Heart left ventricle (tissue), 16 donors: ENCODE measurements around the gene EXO5. TPM values are rescaled to one million over a fixed set of nuclear protein-coding genes. Genes with fewer than 3 reads are reported as not detected.

Experiments used
- ATAC-seq, 4 donors: fragments of 200-7000 bp; cut with Tn5 transposase; one replicate each; pipeline ENCODE4 v1.9.1; 2020 to 2022; ENCODE audit warnings: moderate library complexity in 4 of 4, mild to moderate bottlenecking in 3 of 4, moderate number of reproducible peaks in 1 of 4
- DNase-seq, 5 donors: peaks; one replicate each; pipeline ENCODE4 v3.0.0-alpha.2; 2020
- H3K27ac ChIP-seq, 12 donors: fragments of 200-600 bp; sonication (generic) in 4 of 12; one replicate each; pipeline versions ENCODE4 v1.5.0 to v1.8.0; 2016 to 2022; ENCODE audit warnings: mild to moderate bottlenecking in 2 of 12
- H3K27me3 ChIP-seq, 9 donors: fragments of 200-600 bp; sonication (generic) in 2 of 9; one replicate each; pipeline versions ENCODE4 v1.5.1 to v1.8.0; 2016 to 2022; ENCODE audit warnings: mild to moderate bottlenecking in 3 of 9
- H3K36me3 ChIP-seq, 9 donors: fragments of 200-600 bp; sonication (generic) in 2 of 9; one replicate each; pipeline versions ENCODE4 v1.5.0 to v1.8.0; 2018 to 2022; ENCODE audit warnings: mild to moderate bottlenecking in 2 of 9
- H3K4me1 ChIP-seq, 12 donors: fragments of 200-600 bp; sonication (generic) in 4 of 12; one replicate each; pipeline versions ENCODE4 v1.5.0 to v1.8.0; 2016 to 2022; ENCODE audit warnings: mild to moderate bottlenecking in 3 of 12
- H3K4me3 ChIP-seq, 12 donors: fragments of 200-600 bp; sonication (generic) in 4 of 12; one replicate each; pipeline versions ENCODE4 v1.5.0 to v1.8.0; 2017 to 2022; ENCODE audit warnings: mild to moderate bottlenecking in 9 of 12, moderate library complexity in 4 of 12
- H3K9me3 ChIP-seq, 12 donors: fragments of 200-600 bp; sonication (generic) in 4 of 12; one replicate each; pipeline versions ENCODE4 v1.5.0 to v1.8.0; 2016 to 2022; ENCODE audit warnings: mild to moderate bottlenecking in 1 of 12
- POLR2A ChIP-seq, 2 donors: fragments of 450-650 bp; IDR thresholded peaks; one replicate each; pipeline ENCODE4 v1.6.1; 2017; ENCODE audit warnings: antibody characterized with exemption in 2 of 2, mild to moderate bottlenecking in 2 of 2, moderate library complexity in 2 of 2
- WGBS, 4 donors: extraction: QIAGEN DNeasy Blood & Tissue Kit in 2 of 4; methylation state at CpG; one replicate each; pipeline versions ENCODE4 v1.1.5 to v1.1.7; 2013 to 2018; 5-methylcytosine and 5-hydroxymethylcytosine counted together
- intact Hi-C, 10 donors: fragments of 100-400 bp; cut with DNase I; formaldehyde crosslinking; loops; one replicate each; pipeline versions ENCODE4 v1.11.1 to v1.14.2; 2022
- polyA plus RNA-seq, 2 donors: library from polyadenylated mRNA; stranded (reverse); fragments of 200-250 nt; gene quantifications; one replicate each; pipeline ENCODE4 v1.2.3, GENCODE V29; 2013
- total RNA-seq, 9 donors: library from RNA; depleted of rRNA in 2 of 9; stranded (reverse); fragments of >200 nt in 2 of 9; fragmentation: NEBNext Ultra II Directional in 3 of 9; extraction: Animal tissue kit (Norgen Biotek cat#: 25700) in 3 of 9; gene quantifications; one replicate each; pipeline versions ENCODE4 v1.1.0 to v1.2.4, GENCODE V29; 2016 to 2023
- TF ChIP-seq, protein P1 (sequence below), 12 donors: fragments of 200-600 bp; sonication (generic) in 4 of 12; IDR thresholded peaks; one replicate each; pipeline versions ENCODE4 v1.5.0 to v1.8.0; 2018 to 2022; ENCODE audit warnings: antibody characterized with exemption in 12 of 12, mild to moderate bottlenecking in 5 of 12
- donor health status: ischemic (EF 13 %, LVEDD 7.1; RV severe dilation, severe dysfunction).
- donor health status: healthy with polysubstance abuse.
- donor health status: DM: no; HTN: yes; CAD: no.
- donor health status: DM: no; HTN: no; CAD: no.
- donor health status: ischemic (EF 25% LVEDD 6.9; RV normal size, moderate dysfunction).
- donor health status: ischemic (EF 25% LVEDD 5.7; RV mildly dilated, moderate dysfunction).
- donor health status: healthy.
- donor health status: DM: yes; HTN: yes; CAD: no.
- donor health status: ischemic (EF 35%, LVEDD 5.7; RV mildly dilated, moderate dysfunction).
- donor health status: nonischemic (EF 11% LVEDD 7.7; RV severe dilation, severe dysfunction).
- donor health status: DM: yes; HTN: yes; CAD: no.
- donor health status: PGD.
- donor health status: ischemic (EF 29% LVEDD 5.4; RV normal size, mild dysfunction).
- donor health status: nonischemic (EF 23%, LVEDD 6.1; RV moderate dilation, normal function).

The EXO5 gene
- total and polyA plus RNA-seq, 11 donors, result 1.7 to 6.4 (median 5.1) TPM

DNA sequence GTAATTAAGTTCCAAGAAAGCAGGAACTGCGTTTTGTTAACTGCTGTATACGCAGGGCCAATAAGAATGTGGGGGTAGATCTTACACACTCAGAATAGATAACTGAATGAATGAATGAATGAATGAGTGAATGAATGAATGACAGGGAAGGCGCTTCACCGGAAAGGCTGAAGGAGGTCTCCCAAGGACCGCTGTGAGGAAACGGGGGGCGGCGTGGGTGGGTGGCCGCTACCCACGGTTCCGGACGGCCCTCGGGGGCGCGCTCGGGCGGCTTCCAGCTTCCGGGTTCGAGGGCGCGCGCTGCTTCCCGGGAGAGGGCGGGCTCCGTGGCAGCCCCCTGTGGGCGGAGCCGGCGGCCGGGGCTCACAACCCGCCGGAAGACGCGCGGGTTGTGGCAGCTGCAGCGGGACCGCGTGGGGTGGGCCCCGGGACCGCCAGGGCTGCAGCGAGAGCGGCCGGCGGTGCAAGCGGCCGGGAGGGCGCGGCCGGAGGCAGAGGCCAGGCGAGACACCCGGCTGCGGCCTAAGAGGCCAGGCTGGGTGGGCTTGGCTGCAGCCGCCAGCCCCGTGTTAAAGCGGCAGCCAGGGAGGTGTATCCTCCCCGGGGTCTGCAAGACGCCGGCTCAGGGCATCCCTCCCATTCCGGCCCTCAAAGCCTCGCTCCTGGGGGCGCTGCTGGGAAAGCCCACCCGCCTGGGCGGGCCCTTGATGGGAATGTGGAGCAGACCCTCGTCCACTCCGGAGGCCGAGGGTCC lies 31.5 kb upstream of the EXO5 start, which contains the start of gene ZFP69:
Gene ZFP69 (plus strand): TSS at position 367 of the 754 bp plus-strand sequence. CDS start 2,072 bp downstream, outside the sequence.
- peak; percentile 54 to 98 (median 94) for ATAC-seq
- WGBS, 4 donors, result 0 to 1% (median 0%) methylated on average over 31 to 65 of the region's 65 CpGs
- Histone ChIP-seq H3K27me3 (no peaks in the 10 kb centered on the region), H3K9me3 (peaks cover 0 to 36% (median 26%) of the 10 kb centered on the region in 12 donors), H3K36me3 (peaks cover 0 to 8% (median 6%) of the 10 kb centered on the region in 9 donors), H3K4me1 (peaks cover 0 to 17% (median 7%) of the 10 kb centered on the region in 12 donors), H3K27ac (peak within 1 kb of the TSS in 11 of 12 donors; percentile 17 to 80 (median 68)), H3K4me3 (peak within 1 kb of the TSS; percentile 64 to 99 (median 89))
- TF ChIP-seq POLR2A (IDR thresholded peaks at IDR 0.05), result peak in 1 of 2 donors; percentile 68
- TF ChIP-seq, protein P1, sequence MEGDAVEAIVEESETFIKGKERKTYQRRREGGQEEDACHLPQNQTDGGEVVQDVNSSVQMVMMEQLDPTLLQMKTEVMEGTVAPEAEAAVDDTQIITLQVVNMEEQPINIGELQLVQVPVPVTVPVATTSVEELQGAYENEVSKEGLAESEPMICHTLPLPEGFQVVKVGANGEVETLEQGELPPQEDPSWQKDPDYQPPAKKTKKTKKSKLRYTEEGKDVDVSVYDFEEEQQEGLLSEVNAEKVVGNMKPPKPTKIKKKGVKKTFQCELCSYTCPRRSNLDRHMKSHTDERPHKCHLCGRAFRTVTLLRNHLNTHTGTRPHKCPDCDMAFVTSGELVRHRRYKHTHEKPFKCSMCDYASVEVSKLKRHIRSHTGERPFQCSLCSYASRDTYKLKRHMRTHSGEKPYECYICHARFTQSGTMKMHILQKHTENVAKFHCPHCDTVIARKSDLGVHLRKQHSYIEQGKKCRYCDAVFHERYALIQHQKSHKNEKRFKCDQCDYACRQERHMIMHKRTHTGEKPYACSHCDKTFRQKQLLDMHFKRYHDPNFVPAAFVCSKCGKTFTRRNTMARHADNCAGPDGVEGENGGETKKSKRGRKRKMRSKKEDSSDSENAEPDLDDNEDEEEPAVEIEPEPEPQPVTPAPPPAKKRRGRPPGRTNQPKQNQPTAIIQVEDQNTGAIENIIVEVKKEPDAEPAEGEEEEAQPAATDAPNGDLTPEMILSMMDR (IDR thresholded peaks at IDR 0.05), result peak in 1 of 12 donors; percentile 15
- intact Hi-C loops, result no loop called here
- peak; percentile 75 to 89 (median 80) for DNase-seq

DNA sequence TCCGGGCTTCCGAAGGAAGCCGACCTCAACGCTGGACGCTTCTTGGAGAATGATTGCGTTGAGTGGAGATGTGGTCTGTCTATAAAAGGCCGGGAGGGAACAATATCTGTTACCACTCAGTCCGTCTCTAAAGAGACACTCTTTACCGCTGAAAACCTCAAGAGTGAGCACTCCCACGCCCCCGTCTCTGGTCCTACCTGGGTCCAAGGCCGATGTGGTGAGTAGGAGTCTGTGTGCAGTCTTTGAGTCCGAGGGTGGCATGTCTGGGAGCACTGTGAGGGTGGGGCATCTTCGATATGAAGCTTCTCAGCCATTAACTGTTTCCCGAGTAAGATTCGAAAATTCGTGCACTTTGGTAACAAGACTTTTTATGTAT lies 30.9 kb upstream of the EXO5 start:
- Histone ChIP-seq H3K4me1 (peaks cover 0 to 17% (median 7%) of the 10 kb centered on the region in 12 donors), H3K36me3 (peaks cover 0 to 14% (median 12%) of the 10 kb centered on the region in 9 donors), H3K4me3 (peak overlapping the region; percentile 64 to 99 (median 89)), H3K27me3 (no peaks in the 10 kb centered on the region), H3K9me3 (peaks cover 0 to 36% (median 26%) of the 10 kb centered on the region in 12 donors), H3K27ac (peak overlapping the region in 11 of 12 donors; percentile 17 to 80 (median 68))
- ATAC-seq, result peak in 3 of 4 donors; percentile 49 to 65 (median 49)
- intact Hi-C loops, result no loop called here
- 3 to 11% (median 3%) methylated on average over 10 to 17 of the region's 17 CpGs for WGBS, 4 donors
- DNase-seq, result peak in 1 of 5 donors; percentile 28
- no peak for TF ChIP-seq POLR2A (IDR thresholded peaks at IDR 0.05)
- TF ChIP-seq, protein P1 (IDR thresholded peaks at IDR 0.05), result no peak

DNA sequence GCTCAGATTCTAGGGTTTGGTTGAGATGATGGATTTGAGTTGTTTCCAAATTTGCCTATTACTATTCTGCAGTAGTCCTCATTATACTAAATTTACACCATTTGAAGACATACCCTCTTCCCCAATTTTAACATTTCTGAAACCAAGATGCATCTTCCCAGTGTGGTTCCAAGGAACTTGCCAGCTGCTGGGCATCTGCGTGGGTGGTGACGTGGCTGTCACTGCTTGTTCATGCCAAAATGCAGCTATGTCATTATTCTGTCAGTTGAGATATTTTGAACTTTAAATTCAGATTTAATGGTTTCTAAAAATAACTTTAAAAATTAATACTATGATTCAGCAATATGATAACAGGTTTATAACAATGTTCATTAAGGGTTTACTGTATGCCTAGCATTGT lies 30.3 kb upstream of the EXO5 start:
- Histone ChIP-seq H3K4me1 (peaks cover 0 to 17% (median 7%) of the 10 kb centered on the region in 12 donors), H3K9me3 (peaks cover 0 to 34% (median 23%) of the 10 kb centered on the region in 12 donors), H3K27me3 (no peaks in the 10 kb centered on the region), H3K4me3 (peak overlapping the region in 9 of 12 donors; percentile 79 to 99 (median 90)), H3K27ac (peak overlapping the region in 1 of 12 donors; percentile 68), H3K36me3 (peaks cover 0 to 20% (median 16%) of the 10 kb centered on the region in 9 donors)
- intact Hi-C loops, result no loop called here
- WGBS, 4 donors, result 64 to 78% (median 67%) methylated on average over 2 of the region's 2 CpGs
- TF ChIP-seq POLR2A (IDR thresholded peaks at IDR 0.05), result no peak
- TF ChIP-seq, protein P1 (IDR thresholded peaks at IDR 0.05), result no peak
- DNase-seq (no peak), ATAC-seq (no peak)

- DNase-seq (no peak), ATAC-seq (no peak)
- 90 to 96% (median 94%) methylated on average over 4 of the region's 4 CpGs for WGBS, 4 donors
- H3K27me3 ChIP-seq, result no peaks in the 10 kb centered on the region
- H3K4me3 ChIP-seq, result no peak overlapping the region
- peaks cover 0 to 17% (median 7%) of the 10 kb centered on the region in 12 donors for H3K4me1 ChIP-seq
- intact Hi-C loops, result no loop called here
- no peak for TF ChIP-seq POLR2A (IDR thresholded peaks at IDR 0.05)
- TF ChIP-seq, protein P1 (IDR thresholded peaks at IDR 0.05), result no peak
- H3K27ac ChIP-seq, result no peak overlapping the region
- peaks cover 0 to 26% (median 19%) of the 10 kb centered on the region in 9 donors for H3K36me3 ChIP-seq
- peaks cover 0 to 34% (median 18%) of the 10 kb centered on the region in 12 donors for H3K9me3 ChIP-seq
These were observed 29.4 kb upstream of the EXO5 start for GRCh38 chr1:40479156-40479555.
